GM13977 (cell line): Measurements from ENCODE around the gene HNRNPK.

Experiments used
- DNase-seq: peaks from one replicate; pipeline ENCODE4 v3.0.0; 2012; ENCODE audit warnings: low spot score
- CTCF ChIP-seq: IDR thresholded peaks from 2 replicates; pipeline ENCODE4 v1.5.1; 2012; ENCODE audit warnings: mild to moderate bottlenecking, control low read depth; ENCODE audit not compliant: insufficient read depth; ENCODE audit errors: extremely low read depth, missing control alignments
- in situ Hi-C: fragments of 300-500 bp; cut with MboI; formaldehyde crosslinking; loops from one replicate; pipeline ENCODE4 v1.12.0; 2022; ENCODE audit warnings: low sequenced_read_pairs, low pct_unique_long_range_greater_than_20kb, mixed read lengths, inconsistent platforms; ENCODE audit not compliant: unreplicated experiment

Gene HNRNPK

DNA sequence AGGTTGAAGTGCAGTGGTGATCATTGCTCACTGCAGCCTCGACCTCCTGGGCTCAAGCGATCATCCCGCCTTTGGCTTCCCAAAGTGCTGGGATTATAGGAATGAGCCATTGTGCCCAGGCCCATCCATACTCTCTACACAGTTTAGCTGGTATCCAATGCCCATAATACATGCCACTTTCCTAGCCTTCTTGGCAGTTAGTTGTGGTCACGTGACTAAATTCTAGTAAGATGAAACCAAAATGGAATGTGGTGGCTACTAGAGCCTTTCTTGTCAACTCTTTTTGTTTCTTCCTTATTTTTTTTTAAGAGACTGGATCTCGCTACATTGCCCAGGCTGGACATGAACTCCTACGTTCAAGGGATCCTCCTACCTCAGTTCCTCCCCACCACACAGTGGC is 43.5 kb downstream of the HNRNPK start:
- no peak for DNase-seq
- TF ChIP-seq CTCF: no peak
- in situ Hi-C loops: loop anchor here (10.0 to 25.0 kb wide), 2 partner anchors 226 to 378 kb away; no protein-coding TSS in a partner anchor

- in situ Hi-C loops: loop anchor here (10.0 to 25.0 kb wide), 2 partner anchors 227 to 379 kb away; no protein-coding TSS in a partner anchor
- no peak for TF ChIP-seq CTCF
- no peak for DNase-seq
These were observed 44.6 kb downstream of the HNRNPK start for GRCh38 chr9:83935276-83935935.

DNA sequence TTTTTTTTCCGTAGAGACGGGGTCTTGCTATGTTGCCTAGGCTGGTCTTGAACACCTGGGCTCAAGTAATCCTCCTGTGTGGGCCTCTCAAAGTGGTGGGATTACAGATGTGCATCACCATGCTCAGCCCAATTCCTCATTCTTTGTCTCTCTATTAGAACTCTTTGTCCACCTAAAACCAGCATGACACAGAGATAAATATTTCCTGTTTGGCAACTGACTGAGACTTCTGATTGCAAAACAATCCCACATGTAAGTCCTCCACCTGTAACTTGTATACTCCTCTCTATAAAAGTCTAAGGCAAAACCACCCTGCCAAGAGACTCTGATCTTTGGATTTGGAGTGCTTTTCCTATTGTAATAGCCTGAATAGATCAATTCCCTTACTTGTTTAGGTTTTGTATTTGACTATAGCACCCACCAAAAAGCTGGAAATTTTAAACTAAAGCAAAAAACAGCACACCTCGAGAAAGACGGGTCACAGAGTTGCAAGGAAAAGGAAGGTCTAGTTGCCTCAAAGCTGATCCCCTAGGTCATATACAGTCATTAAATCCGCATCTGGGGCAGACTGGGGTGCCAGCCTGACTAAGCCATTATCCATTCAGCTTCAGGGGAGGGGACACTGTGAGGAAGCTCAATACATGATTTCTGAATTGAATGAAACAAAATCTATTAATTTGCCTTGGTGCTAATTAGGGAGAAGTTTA is 45.3 kb downstream of the HNRNPK start:
- no peak for TF ChIP-seq CTCF
- DNase-seq: no peak
- in situ Hi-C loops: loop anchor here (10.0 to 25.0 kb wide), 2 partner anchors 228 to 380 kb away; no protein-coding TSS in a partner anchor

GRCh38 chr9:83933790-83934189 is 46.2 kb downstream of the HNRNPK start:
- no peak for DNase-seq
- in situ Hi-C loops: loop anchor here (10.0 to 25.0 kb wide), 2 partner anchors 229 to 381 kb away; no protein-coding TSS in a partner anchor
- no peak for TF ChIP-seq CTCF

DNA sequence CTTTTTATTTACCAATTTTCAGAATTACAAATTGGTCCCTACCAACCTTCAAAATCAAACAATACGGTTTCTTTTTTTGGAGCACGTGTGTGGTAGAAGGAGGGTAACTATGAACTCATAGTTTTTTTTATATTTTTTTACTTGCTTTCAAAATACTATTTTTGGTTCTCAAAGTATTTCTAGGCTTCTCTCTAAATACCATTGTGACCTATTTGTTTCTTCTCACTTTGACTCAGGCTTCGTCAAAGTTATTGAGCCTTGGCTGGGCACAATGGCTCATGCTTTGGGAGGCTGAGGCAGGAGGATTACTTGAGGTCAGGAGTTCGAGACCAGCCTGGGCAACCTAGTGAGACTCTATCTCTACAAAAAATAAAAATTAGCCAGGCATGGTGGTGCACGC is 47.2 kb downstream of the HNRNPK start:
- TF ChIP-seq CTCF: no peak
- in situ Hi-C loops: loop anchor here (10.0 to 25.0 kb wide), 2 partner anchors 229 to 382 kb away; no protein-coding TSS in a partner anchor
- DNase-seq: no peak

DNA sequence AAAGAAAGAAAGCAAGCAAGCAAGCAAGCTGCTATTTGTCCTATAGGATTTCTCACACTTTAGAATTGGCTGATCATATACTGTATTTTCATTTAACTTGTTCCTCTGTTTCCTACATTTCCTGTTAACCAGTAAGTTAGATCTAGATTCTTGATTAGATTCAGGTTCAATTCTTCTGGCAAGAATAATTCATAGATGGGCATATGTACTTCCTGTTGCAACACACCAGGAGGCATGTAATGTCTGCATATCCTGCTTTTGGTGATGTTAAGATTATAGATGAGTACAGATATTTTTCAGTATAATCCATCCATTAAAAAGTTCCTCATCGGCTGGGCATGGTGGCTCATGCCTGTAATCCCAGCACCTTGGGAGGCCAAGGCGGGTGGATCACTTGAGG is 48.0 kb downstream of the HNRNPK start:
- in situ Hi-C loops: loop anchor here (10.0 to 25.0 kb wide), 2 partner anchors 230 to 383 kb away; no protein-coding TSS in a partner anchor
- no peak for DNase-seq
- no peak for TF ChIP-seq CTCF
